Activated CD4-positive, alpha-beta T cell treated with anti-CD3 and anti-CD28 coated beads, Interleukin-2, amount 50 U/mL, for 4 hours (primary cell): Measurements from ENCODE around the gene TBC1D10A.
A peak's percentile ranks its signal among the peaks of the same experiment; 100 is the strongest.

Experiments used
- DNase-seq, 2 experiments: peaks; one replicate each; pipeline ENCODE4 v3.0.0-alpha.2; 2020

The TBC1D10A gene

DNA sequence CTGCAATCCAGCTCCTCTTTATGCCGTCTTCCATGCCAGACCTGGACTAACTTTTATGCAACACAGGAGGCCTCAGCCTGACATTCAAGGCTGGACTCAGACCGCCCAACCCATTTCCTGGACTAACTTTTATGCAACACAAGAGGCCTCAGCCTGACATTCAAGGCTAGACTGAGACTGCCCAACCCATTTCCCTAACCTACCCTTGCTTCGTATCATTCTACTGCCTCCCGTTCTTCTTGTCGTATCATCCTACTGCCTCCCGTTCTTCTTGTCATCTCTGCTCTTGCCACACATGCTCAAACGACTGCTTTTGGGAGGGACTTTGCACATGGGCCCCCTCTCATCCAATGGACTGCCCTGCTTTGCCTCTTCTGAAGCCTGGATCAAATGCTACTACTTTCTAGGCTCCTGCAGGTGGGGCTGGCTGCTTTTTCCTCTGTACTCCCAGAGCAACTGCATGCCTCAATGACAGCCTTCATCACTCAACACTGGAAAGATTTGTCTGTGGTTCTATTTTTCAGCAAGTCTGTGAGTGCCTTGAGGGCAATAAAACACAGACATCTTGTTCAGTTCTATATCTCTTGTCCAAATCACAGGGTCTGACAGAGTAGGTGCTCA lies 7.8 kb downstream of the TBC1D10A start:
- DNase-seq: no peak

DNA sequence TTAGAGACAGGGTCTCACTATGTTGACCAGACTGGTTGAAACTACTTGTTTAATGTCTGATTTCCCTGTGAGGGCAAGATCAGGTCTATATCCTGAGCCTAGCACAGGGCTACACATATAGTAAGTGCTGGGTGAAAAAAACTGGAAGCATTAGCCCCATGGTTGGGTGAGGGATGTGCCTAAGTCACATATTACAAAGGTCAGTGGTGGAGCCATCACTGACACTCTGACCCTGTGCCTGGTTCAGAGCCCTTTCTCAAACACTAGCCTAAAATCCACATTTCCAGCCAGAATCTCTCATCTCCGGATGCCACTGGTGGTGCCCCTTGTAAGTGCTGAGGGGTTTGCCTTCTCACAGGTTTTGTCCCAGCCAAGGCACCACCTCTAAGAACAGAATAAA lies 9.0 kb downstream of the TBC1D10A start:
- no peak for DNase-seq

GRCh38 chr22:30315962-30316576 lies 10.7 kb downstream of the TBC1D10A start:
- DNase-seq: no peak

- DNase-seq: peak; percentile 28 to 45
Observed at GRCh38 chr22:30314915-30315314, 11.8 kb downstream of the TBC1D10A start.

DNA sequence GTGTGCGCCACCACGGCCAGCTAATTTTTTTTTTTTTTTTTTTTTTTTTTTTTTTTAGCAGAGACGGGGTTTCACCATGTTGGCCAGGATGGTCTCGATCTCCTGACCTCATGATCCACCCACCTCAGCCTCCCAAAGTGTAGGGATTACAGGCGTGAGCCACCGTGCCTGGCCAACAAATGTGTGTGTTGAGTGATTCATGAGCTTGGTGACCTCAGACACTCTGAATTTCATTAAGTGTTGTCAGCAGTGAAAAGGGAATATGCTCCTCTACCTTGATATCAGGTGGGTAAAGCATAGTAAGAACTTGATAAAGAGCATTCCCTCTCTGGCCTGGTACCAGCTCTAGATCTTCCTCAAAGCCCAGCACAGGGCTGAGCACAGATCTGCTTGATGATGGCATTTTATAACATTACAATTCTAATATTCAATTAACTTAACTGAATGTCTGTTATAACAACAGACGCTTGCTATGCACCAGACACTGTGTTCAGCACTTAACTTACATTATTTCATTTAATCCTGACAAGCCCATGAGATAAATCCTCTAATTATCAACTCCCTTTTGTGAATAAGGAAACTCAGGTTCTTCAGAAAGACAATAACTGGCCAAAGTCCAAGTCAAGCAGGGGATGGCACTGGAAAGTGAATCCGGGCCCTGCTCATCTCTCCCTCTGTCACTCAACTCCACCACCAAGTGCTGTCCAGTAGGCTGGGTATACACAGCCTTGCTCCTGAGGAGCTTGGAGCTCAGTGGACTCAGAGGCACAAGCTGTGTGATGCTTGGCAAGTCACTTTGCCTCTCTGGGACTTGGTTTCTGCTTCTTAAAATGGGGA lies 13.0 kb downstream of the TBC1D10A start:
- DNase-seq: no peak

DNA sequence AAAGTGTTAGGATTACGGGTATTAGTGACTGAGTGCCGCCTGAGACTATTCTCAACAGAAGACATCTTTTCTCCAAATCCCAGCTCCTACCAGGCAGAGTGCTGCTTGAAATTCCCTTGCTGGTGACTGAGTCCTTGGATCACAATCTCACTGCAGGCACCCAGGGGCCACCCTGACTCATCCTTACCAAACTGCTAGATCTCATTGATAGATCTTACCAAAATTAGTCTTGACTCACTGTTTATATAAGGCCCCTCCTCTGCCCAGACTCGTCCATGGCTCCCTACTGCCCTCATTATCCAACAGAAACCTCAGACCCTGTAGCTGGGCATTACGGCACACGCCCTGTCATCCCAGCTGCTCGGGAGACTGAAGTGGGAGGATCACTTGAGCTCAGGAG lies 14.7 kb downstream of the TBC1D10A start:
- DNase-seq: no peak

GRCh38 chr22:30310881-30311771 lies 15.6 kb downstream of the TBC1D10A start:
- no peak for DNase-seq

DNA sequence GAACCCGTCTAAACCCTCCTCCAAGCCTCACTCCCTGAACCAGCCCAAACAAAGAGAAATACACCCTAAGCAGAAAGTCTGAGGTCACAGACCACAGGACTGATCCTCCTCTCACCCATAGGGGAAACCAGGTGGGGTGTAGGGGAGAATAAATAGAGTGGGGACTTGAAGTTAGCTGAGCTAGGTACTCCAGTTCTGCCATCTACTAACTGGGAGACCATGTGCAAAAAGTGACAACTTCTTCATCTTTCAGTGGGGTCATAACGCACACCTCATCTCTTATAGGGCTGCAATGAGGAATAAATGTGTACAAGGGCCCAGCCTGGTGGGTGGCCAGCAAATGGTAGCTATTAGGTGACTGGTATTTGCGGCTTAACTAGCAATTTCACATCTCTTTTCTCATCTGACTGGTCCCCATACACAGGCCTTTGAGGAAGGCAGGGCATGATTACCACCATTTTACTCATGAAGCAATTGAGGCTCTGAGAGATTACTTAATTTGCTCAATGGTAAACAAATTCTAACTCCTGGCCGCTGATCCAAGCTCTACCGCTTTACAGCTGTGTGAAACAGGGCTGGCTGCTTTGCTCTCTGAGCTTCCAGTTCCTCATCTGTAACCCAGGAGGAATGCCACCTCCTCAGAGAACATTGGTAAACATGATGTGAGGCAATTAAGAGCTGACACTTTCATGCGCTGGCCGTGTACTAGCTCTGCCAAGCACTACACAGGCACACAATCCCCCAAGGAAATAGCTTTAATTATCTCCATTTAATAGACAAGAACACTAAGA lies 16.6 kb downstream of the TBC1D10A start:
- DNase-seq: no peak

DNA sequence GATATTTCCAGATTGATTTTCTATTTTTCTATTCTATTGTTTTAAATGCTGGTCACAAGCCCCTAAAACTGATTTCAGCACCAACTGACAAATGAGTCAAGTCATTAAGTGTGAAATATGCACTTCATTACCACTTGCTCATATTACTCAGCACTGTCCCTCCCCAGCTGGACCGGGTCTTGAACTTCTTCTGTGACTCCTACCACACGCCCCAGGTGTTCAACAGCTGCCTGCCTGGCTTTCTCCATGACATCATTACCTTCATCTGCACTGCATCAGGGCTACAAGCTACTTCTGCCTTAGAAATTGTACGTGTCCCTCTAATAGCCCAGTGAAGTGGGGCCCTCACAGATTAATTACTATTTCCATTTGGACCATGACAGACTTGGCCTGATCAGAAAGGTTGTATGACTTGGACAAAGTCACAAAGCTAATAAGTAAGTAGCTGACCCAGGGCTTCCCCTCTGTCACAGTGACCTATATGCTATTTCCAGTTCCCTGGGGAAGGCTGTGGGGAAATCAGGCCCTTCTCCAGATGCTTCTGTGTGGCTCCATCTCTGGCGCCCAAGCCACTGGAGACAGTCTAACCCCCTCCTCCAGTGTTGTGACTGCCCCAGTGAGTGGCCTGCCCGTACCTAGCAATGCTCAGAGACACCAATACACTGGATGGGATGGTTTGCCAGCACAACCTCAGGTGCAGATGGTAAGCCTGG lies 18.1 kb downstream of the TBC1D10A start:
- peak in 1 of 2 experiments; percentile 37 for DNase-seq

- DNase-seq: no peak
Observed at GRCh38 chr22:30308093-30308492, 18.6 kb downstream of the TBC1D10A start.

DNA sequence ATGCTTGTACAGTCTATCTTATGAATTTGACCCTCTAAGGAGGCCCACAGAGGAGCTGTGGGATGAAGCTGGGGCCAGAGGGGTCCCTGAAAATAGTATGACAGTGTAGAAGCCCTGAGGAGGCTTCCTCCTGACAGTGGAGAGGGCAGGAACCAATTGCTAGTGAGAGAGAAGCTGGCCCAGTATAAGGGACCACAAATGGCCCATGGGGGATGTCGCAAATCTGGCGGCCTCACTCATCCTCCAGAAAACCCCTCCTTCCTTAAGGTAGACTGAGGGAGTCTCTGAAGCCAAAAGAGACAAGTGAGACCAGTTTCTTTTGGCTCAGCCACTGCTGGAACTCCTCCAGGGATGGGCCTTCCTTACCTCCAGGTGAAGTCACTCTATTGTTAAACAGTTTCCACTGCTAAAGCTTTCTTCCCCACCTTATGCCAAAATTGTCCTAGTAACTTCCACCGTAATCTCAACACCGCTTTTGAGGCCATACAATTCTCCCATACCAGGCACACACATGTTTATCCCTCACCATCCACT lies 19.6 kb downstream of the TBC1D10A start:
- DNase-seq: no peak

GRCh38 chr22:30306627-30307011 lies 20.1 kb downstream of the TBC1D10A start:
- DNase-seq: no peak

DNA sequence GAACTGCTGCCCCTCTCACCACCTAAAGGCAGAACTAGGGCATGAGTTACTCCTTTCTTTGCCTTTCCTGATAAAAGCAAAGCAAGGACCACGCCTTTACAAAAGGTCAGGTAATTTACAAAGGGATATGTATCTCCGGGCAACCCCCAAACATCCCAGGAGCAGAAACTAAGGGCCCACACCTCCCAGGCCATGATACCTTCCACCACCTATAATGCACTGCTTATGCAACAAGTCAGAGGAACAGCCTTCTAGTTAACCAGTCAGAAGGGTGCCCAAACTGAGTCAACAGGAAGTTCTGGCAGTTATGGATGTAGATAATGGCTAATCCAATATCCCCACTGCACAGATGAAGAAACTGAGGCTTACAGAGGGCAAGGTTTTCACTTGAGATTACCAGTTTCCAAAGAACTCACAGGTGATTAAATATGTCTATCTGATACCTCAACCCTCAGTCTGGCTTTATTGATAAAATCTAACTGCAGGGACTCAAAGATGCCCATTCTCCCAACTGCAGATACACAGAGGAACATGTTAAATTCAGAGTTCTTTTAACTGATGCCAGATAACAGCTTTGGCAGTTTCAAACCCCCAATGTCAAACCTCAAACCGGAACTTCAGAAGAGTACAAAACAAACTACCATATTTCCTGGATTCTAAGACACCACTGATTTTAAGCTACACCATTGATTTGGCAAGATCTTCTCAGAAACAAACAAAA lies 20.7 kb downstream of the TBC1D10A start:
- DNase-seq: no peak

- DNase-seq: no peak
Observed at GRCh38 chr22:30305519-30305905, 21.2 kb downstream of the TBC1D10A start.

- DNase-seq: no peak
Observed at GRCh38 chr22:30304495-30305244, 22.1 kb downstream of the TBC1D10A start.

- no peak for DNase-seq
Observed at GRCh38 chr22:30302810-30303138, 24.0 kb downstream of the TBC1D10A start.

DNA sequence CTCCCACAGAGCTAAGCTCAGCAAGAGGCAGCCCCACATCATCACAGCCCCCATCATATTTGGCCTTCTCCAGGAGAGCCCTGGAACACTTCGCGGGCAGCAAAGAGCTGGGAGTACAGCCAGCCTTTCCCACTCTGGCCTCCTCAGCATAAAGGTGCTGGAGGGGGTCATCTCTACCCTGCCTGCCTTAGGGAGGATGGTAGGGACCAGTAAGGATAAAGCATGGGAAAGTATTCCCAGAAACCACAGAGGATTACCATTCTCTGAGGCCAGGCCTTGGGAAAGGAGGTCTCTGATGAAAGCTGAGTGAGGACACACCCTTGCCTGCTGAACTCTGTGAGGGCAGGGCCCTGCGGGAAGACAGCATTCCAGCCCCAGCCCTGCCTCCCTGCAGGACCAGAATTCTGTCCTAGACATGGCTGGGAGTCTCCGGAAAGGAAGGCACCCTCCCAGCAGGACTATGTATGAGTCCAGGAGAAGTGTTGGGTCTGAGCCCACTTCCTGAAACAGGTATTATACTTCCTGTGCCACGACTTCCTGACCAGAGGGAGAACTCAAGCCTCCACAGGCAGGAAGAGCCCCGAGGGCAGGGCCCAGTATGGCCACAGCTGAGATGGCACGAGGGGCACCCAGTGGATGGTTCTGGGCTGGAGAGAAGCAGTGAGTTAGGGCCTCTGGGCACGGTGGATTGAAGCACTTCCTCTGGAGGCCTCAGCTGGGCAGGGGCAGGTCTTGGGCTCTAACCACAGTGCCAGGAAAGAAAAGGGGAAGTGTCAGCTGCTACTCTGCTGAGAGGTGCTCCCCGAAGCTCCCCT lies 24.5 kb downstream of the TBC1D10A start:
- no peak for DNase-seq

DNA sequence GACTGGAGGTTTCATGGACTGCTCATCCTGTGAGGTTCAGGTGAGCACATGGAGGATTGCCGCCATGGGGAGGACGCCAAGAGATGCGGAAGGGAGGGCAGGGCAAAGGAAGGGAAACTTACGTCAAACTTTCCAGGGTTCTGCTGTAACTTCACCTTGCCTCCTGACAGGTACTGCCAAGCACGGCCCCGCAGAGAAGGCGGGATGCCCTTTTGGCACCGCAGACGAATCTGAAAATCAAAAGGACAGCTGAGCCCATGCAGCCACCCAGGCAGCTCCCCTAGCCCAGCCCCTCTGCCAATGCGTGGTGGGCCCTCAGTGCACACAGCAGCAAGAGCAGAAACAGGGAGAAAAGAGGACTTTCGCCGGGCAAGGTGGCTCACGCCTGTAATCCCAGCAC lies 27.4 kb downstream of the TBC1D10A start:
- DNase-seq: no peak
